Measurements from ENCODE around the gene TADA3.

Gene TADA3

DNA sequence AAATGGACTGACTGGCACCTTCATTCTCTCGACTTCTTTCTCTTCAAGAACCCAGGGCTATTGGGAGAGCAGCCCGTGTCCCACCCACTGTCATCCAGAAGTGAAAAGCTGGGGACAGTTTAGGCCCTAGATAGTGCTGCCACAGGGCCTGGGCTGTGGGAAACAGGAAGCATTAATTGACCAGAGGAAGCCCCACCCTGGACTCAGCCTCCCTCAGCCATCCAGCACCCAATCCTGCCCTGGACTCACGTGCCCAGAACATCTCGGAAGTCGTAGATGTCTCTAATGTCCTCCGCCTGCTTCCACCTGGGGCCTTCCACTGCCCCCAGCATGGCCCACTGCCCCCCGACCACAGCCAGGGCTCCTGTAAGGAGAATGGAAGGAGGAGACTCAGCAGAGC, 24.9 kb downstream of the TADA3 start:
- TF ChIP-seq, protein P1, sequence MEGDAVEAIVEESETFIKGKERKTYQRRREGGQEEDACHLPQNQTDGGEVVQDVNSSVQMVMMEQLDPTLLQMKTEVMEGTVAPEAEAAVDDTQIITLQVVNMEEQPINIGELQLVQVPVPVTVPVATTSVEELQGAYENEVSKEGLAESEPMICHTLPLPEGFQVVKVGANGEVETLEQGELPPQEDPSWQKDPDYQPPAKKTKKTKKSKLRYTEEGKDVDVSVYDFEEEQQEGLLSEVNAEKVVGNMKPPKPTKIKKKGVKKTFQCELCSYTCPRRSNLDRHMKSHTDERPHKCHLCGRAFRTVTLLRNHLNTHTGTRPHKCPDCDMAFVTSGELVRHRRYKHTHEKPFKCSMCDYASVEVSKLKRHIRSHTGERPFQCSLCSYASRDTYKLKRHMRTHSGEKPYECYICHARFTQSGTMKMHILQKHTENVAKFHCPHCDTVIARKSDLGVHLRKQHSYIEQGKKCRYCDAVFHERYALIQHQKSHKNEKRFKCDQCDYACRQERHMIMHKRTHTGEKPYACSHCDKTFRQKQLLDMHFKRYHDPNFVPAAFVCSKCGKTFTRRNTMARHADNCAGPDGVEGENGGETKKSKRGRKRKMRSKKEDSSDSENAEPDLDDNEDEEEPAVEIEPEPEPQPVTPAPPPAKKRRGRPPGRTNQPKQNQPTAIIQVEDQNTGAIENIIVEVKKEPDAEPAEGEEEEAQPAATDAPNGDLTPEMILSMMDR (IDR thresholded peaks at IDR 0.05; ENCODE audit: extremely low read depth, insufficient read depth, missing control alignments) = no peak
- in situ Hi-C loops (cut with MboI; ENCODE audit: low pct_unique_long_range_greater_than_20kb, low sequenced_read_pairs, unreplicated experiment) = no loop called here
- DNase-seq (ENCODE audit: low spot score) = no peak

DNA sequence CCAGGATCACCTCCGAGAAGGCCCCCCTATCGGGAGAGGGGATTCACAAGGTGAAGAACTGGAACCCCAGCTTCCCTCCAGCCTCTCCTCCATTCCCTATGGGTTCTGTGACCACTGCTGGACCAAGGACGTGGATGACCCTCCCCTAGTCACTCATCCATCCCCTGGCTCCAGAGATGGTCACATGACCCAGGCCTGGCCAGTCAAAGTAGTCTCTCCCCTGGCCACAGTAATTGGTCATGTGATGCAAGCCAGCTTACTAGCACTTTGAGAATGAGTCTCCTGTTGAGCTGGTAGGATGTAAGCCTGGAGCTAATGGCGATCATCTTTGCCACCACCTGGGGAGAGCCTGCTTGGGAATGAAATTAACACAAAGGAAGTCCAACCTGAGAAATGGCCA, 26.4 kb downstream of the TADA3 start:
- in situ Hi-C loops (cut with MboI; ENCODE audit: low pct_unique_long_range_greater_than_20kb, low sequenced_read_pairs, unreplicated experiment) = no loop called here
- TF ChIP-seq, protein P1 (IDR thresholded peaks at IDR 0.05; ENCODE audit: extremely low read depth, insufficient read depth, missing control alignments) = no peak
- no peak for DNase-seq (ENCODE audit: low spot score)

DNA sequence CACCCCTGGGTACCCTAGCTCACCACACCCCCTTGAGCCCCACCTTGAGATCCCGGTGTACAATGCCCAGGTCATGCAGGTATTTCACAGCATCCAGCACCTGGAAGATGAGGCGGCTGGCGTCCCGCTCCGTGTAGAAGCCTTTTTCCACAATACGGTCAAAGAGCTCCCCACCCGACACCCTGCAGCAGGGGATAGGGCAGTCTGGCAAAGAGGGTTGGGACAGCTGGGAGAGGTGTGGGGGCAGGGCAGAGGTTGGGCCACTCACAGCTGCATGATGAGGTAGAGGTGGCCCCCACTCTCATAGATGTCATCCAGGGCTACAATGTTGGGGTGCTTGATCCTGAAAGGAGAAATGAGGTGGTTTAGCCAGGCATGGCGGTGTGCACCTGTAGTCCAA, 29.4 kb downstream of the TADA3 start:
- in situ Hi-C loops (cut with MboI; ENCODE audit: low pct_unique_long_range_greater_than_20kb, low sequenced_read_pairs, unreplicated experiment) = no loop called here
- DNase-seq (ENCODE audit: low spot score) = no peak
- TF ChIP-seq, protein P1 (IDR thresholded peaks at IDR 0.05; ENCODE audit: extremely low read depth, insufficient read depth, missing control alignments) = no peak

DNA sequence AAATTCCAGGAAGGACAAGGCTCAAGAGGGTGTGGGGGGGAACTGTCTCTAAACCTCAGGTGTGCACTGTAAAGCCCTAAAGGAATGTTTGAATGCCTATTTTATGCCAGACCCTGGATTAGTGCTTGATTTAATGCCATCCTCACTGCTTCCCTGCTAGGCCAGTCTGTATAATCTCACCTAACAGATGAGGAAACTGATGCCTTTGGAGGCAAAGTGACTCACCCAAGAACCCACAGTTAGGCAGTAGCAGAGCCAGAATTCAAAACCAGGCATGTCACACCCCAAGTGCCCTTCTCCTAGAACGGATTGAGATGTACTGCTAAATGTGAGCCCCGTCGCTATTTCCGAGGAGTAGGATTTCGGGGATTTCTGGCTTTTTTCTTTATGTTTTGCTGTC, 30.4 kb downstream of the TADA3 start:
- no peak for DNase-seq (ENCODE audit: low spot score)
- TF ChIP-seq, protein P1 (IDR thresholded peaks at IDR 0.05; ENCODE audit: extremely low read depth, insufficient read depth, missing control alignments) = no peak
- in situ Hi-C loops (cut with MboI; ENCODE audit: low pct_unique_long_range_greater_than_20kb, low sequenced_read_pairs, unreplicated experiment) = no loop called here

DNA sequence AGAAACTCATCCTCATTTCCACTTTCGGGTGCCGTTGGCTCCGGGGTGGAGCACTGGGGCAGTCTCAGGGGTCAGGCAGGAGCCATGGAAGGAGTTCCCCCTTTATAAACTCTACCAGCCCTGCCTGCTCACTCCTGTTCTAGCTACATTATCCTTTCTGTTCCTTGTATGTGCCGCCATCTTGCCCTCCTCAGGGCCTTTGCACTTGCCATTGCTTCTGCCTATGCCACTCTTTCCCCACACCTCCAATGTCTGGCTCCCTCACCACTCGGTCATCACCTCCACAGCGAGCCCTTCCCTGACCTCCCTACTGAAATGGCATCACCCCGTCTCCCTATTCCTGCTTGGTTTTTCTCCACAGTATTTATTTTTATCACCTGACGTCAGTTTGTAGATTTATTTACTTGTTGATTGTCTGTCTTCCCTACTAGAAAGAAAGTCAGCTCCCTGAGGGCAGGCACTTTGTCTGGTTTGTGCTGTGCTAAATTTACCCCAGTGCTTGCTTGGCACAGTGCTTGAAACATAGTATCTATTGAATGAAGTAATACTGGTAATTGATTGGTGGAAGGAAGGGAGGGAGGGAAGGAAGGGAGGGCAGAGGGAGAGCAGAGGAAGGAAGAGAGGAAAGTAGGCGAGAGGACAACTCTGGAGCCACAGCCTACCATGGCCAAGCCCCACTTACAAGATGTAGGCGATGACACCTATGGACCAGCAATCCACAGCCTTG, 31.3 kb downstream of the TADA3 start:
- TF ChIP-seq, protein P1 (IDR thresholded peaks at IDR 0.05; ENCODE audit: extremely low read depth, insufficient read depth, missing control alignments) = no peak
- DNase-seq (ENCODE audit: low spot score) = no peak
- in situ Hi-C loops (cut with MboI; ENCODE audit: low pct_unique_long_range_greater_than_20kb, low sequenced_read_pairs, unreplicated experiment) = no loop called here

DNA sequence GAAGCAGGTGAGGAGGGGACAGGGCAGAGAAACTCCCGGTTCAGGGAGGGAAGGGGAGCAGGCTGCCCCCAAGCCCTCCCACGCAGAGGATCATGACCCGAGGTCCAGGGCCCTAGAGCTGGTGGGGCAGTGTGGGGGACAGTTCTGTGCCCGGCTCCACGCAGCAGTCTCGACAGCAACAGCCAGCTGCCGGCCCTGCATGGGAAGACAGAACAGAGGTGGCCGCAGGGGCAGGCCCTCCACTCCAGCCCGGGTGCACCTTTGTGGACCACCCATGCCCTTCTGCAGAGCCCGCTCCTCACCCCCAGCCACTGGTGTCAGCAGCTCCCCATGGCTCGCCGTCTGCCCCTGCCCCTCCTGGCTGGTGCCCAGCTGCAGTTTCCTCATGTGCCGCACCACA, 34.8 kb downstream of the TADA3 start:
- in situ Hi-C loops (cut with MboI; ENCODE audit: low pct_unique_long_range_greater_than_20kb, low sequenced_read_pairs, unreplicated experiment) = no loop called here
- TF ChIP-seq, protein P1 (IDR thresholded peaks at IDR 0.05; ENCODE audit: extremely low read depth, insufficient read depth, missing control alignments) = no peak
- DNase-seq (ENCODE audit: low spot score) = no peak
